ENCODE results near the gene CXorf65. TPM values are rescaled to one million over a fixed set of nuclear protein-coding genes. Genes with fewer than 3 reads are reported as not detected.

Gene CXorf65
- total and polyA plus RNA-seq, 3 experiments from 2014 or later = 4.9 to 11.0 (median 9.5) TPM

DNA sequence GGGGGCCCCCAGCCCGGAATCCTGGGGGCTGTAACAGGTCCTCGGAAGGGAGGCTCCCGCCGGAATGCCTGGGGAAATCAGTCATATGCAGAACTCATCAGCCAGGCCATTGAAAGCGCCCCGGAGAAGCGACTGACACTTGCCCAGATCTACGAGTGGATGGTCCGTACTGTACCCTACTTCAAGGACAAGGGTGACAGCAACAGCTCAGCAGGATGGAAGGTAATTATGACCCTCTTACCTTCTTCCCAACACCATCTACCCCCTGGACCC is 9.8 kb downstream of the CXorf65 start:
- H3K9me3 ChIP-seq (ENCODE audit: low read length) = no peaks in the 10 kb centered on the region
- no peak for DNase-seq
- peak overlapping the region; percentile 90 for H3K4me3 ChIP-seq (ENCODE audit: low read length)
- peaks cover 53 to 61% (median 54%) of the 10 kb centered on the region in 3 donors for H3K4me1 Mint-ChIP-seq
- peak overlapping the region; percentile 21 to 99 (median 71) for H3K27ac Mint-ChIP-seq
- H3K4me1 ChIP-seq (ENCODE audit: insufficient read depth, low read length) = peaks cover 27% of the 10 kb centered on the region
- POLR2A ChIA-PET = interaction anchor here (0.5 to 2.6 kb wide), 4 partner anchors 9 to 277 kb away, joined by 3 to 13 read pairs (median 8); partner anchors contain the start of genes IL2RG and MED12
- peak overlapping the region; percentile 57 for H3K27ac ChIP-seq (ENCODE audit: low read depth, low read length)
- H3K4me3 Mint-ChIP-seq = peak overlapping the region; percentile 86 to 100 (median 96)
- no peaks in the 10 kb centered on the region for H3K9me3 Mint-ChIP-seq
- peaks cover 0 to 9% of the 10 kb centered on the region in 2 donors for H3K27me3 Mint-ChIP-seq
- CTCF ChIA-PET = interaction anchor here (1.0 to 1.4 kb wide), 2 partner anchors 33 to 41 kb away, joined by 3 to 6 read pairs; no protein-coding TSS in a partner anchor
- H3K36me3 ChIP-seq (ENCODE audit: insufficient read depth, low read length) = no peaks in the 10 kb centered on the region
- peaks cover 0 to 4% (median 0%) of the 10 kb centered on the region in 3 donors for H3K36me3 Mint-ChIP-seq
- H3K27me3 ChIP-seq (ENCODE audit: insufficient read depth, low read length, poor library complexity, severe bottlenecking) = no peaks in the 10 kb centered on the region

DNA sequence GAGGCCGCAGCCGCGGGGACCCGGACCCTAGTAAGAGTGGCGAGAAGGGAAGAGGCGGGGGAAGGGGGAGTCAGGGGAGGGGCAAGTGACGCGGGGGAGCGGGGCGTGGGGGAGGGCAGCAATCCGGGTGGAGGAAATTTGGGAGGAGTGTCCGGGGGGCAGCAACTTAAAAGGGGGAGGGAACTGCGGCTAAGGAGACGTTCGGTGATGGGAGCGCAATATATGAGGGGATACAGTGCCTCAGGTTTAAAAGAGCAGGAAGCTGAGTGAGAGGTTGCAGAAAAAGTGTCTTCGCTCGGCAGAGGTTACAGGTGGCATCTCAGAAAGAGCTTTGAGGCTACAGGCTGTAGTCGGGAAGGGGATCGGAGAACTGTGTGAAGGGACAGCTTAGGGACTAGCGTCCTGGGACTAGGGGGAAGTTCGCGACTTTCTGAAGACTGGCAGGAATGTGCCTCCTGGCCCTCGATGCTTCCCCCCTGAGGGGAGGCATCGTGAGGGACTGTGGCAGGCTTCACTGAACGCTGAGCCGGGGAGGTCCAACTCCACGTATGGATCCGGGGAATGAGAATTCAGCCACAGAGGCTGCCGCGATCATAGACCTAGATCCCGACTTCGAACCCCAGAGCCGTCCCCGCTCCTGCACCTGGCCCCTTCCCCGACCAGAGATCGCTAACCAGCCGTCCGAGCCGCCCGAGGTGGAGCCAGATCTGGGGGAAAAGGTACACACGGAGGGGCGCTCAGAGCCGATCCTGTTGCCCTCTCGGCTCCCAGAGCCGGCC is 10.4 kb downstream of the CXorf65 start:
- ChIA-PET CTCF (interaction anchor here (0.6 to 1.4 kb wide), 3 partner anchors 33 to 41 kb away, joined by 3 to 6 read pairs (median 3); no protein-coding TSS in a partner anchor), POLR2A (interaction anchor here (0.6 to 2.6 kb wide), 5 partner anchors 10 to 158 kb away, joined by 3 to 13 read pairs (median 6); partner anchors contain the start of genes IL2RG and MED12)
- Mint-ChIP-seq H3K27ac (peak overlapping the region; percentile 57 to 99 (median 96)), H3K4me1 (peaks cover 48 to 56% (median 49%) of the 10 kb centered on the region in 3 donors), H3K4me3 (peak overlapping the region; percentile 86 to 100 (median 96)), H3K36me3 (peaks cover 0 to 4% (median 0%) of the 10 kb centered on the region in 3 donors), H3K27me3 (peaks cover 0 to 9% of the 10 kb centered on the region in 2 donors), H3K9me3 (no peaks in the 10 kb centered on the region)
- H3K4me3 ChIP-seq (ENCODE audit: low read length) = peak overlapping the region; percentile 90
- no peaks in the 10 kb centered on the region for H3K9me3 ChIP-seq (ENCODE audit: low read length)
- no peaks in the 10 kb centered on the region for H3K27me3 ChIP-seq (ENCODE audit: insufficient read depth, low read length, poor library complexity, severe bottlenecking)
- H3K4me1 ChIP-seq (ENCODE audit: insufficient read depth, low read length) = peaks cover 22% of the 10 kb centered on the region
- peak overlapping the region; percentile 57 for H3K27ac ChIP-seq (ENCODE audit: low read depth, low read length)
- no peaks in the 10 kb centered on the region for H3K36me3 ChIP-seq (ENCODE audit: insufficient read depth, low read length)
- peak in 4 of 5 donors; percentile 43 to 72 (median 66) for DNase-seq

DNA sequence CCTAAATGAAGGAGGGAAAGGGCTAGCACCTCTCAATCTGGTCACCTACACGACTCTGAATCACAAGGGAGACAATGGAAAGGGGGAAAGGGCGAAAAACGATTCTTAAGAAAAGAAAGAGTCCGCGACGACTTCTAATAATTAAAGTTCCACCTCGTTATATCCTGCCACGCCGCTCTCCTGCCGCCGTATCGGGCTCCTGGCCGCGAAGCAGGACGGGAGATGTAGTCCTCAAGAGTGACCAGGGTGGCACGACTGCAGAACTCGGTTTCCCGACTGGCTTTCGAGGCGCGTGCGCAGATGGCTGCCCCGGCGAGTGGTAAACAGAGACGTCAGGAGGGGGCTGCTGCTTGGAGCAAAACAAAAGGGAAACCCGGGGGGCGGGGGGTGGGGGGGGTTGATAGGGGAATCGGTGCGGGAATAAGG is 11.0 kb downstream of the CXorf65 start, which contains the start of gene FOXO4:
TSS of gene FOXO4 (plus strand) at position 297 of the 426 bp plus-strand sequence. CDS start 678 bp downstream, outside the sequence.
- Mint-ChIP-seq H3K36me3 (peaks cover 0 to 4% (median 0%) of the 10 kb centered on the region in 3 donors), H3K4me1 (peaks cover 42 to 50% (median 43%) of the 10 kb centered on the region in 3 donors), H3K9me3 (no peaks in the 10 kb centered on the region), H3K4me3 (peak within 1 kb of the TSS; percentile 86 to 100 (median 96)), H3K27ac (peak within 1 kb of the TSS; percentile 57 to 99 (median 96)), H3K27me3 (peaks cover 0 to 8% of the 10 kb centered on the region in 2 donors)
- Histone ChIP-seq H3K4me3 (ENCODE audit: low read length) (peak within 1 kb of the TSS; percentile 90), H3K4me1 (ENCODE audit: insufficient read depth, low read length) (peaks cover 20% of the 10 kb centered on the region), H3K27me3 (ENCODE audit: insufficient read depth, low read length, poor library complexity, severe bottlenecking) (no peaks in the 10 kb centered on the region), H3K9me3 (ENCODE audit: low read length) (no peaks in the 10 kb centered on the region), H3K27ac (ENCODE audit: low read depth, low read length) (peak within 1 kb of the TSS; percentile 57), H3K36me3 (ENCODE audit: insufficient read depth, low read length) (no peaks in the 10 kb centered on the region)
- DNase-seq = peak; percentile 81 to 94 (median 86)
- CTCF ChIA-PET = interaction anchor here (1.0 to 1.4 kb wide), 2 partner anchors 34 to 42 kb away, joined by 3 to 6 read pairs; no protein-coding TSS in a partner anchor
- POLR2A ChIA-PET = interaction anchor here (0.7 to 2.6 kb wide), 3 partner anchors 16 to 28 kb away, joined by 3 to 13 read pairs (median 11); partner anchors contain the start of genes IL2RG and MED12

DNA sequence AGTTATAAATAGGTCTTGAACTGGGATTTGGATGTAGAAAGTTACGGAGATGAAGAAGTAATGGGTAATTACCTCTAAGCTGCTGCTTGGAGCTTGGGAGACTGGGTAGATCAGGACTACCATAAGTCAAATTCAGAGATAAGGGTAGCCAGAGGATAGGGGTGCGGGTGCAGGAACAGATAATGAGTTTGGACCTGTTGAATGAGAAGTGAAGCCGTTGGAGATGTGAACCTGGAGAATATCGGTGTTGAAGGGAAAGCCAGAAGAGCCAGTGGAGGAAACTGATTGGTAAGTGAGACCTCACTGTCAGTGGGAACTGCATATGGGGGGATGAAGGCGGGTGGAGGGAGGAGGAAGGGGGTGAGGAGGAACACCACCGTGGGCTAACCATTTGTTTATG is 11.5 kb downstream of the CXorf65 start:
- peak overlapping the region; percentile 57 for H3K27ac ChIP-seq (ENCODE audit: low read depth, low read length)
- peaks cover 0 to 4% (median 0%) of the 10 kb centered on the region in 3 donors for H3K36me3 Mint-ChIP-seq
- peak overlapping the region; percentile 86 to 100 (median 96) for H3K4me3 Mint-ChIP-seq
- no peaks in the 10 kb centered on the region for H3K27me3 ChIP-seq (ENCODE audit: insufficient read depth, low read length, poor library complexity, severe bottlenecking)
- peak overlapping the region; percentile 62 for H3K4me3 ChIP-seq (ENCODE audit: low read length)
- peak overlapping the region in 4 of 8 donors; percentile 57 to 94 (median 65) for H3K27ac Mint-ChIP-seq
- H3K4me1 ChIP-seq (ENCODE audit: insufficient read depth, low read length) = peaks cover 20% of the 10 kb centered on the region
- no peaks in the 10 kb centered on the region for H3K9me3 Mint-ChIP-seq
- H3K4me1 Mint-ChIP-seq = peaks cover 39 to 47% (median 40%) of the 10 kb centered on the region in 3 donors
- ChIA-PET CTCF (interaction anchor here (0.8 kb wide), 1 partner anchor 32 kb away, joined by 3 read pairs; no protein-coding TSS in a partner anchor), POLR2A (interaction anchor here (2.4 kb wide), 1 partner anchor 23 kb away, joined by 13 read pairs; the partner anchor contains the start of gene MED12)
- H3K36me3 ChIP-seq (ENCODE audit: insufficient read depth, low read length) = no peaks in the 10 kb centered on the region
- H3K9me3 ChIP-seq (ENCODE audit: low read length) = no peaks in the 10 kb centered on the region
- DNase-seq = no peak
- H3K27me3 Mint-ChIP-seq = peaks cover 0 to 8% of the 10 kb centered on the region in 2 donors

DNA sequence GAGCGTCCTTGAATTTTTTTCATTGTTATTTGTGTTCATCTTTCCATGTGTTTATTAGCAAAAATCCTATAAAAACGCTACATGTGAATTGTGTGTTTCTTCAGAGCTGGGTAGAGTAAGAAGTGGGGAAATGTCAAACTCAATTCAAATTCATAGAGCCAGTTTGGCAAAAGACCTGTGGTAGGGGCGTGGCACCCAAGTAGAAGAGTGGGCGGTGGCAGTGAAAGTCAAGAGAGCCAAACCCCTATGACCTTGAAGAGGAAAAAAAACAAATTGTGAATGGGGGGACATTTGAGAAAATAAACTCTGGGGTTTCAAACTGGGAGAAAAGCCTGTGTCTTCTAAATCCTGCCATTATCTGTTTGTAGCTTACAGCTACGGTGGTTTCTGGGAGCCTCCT is 15.3 kb downstream of the CXorf65 start:
- ChIA-PET CTCF (no interaction called here), POLR2A (no interaction called here)
- Mint-ChIP-seq H3K9me3 (no peaks in the 10 kb centered on the region), H3K27ac (peak overlapping the region in 1 of 8 donors; percentile 80), H3K36me3 (peaks cover 0 to 3% (median 0%) of the 10 kb centered on the region in 3 donors), H3K27me3 (peaks cover 0 to 8% of the 10 kb centered on the region in 2 donors), H3K4me1 (peaks cover 10 to 14% (median 10%) of the 10 kb centered on the region in 3 donors), H3K4me3 (no peak overlapping the region)
- DNase-seq = no peak
- Histone ChIP-seq H3K4me1 (ENCODE audit: insufficient read depth, low read length) (no peaks in the 10 kb centered on the region), H3K27me3 (ENCODE audit: insufficient read depth, low read length, poor library complexity, severe bottlenecking) (no peaks in the 10 kb centered on the region), H3K36me3 (ENCODE audit: insufficient read depth, low read length) (no peaks in the 10 kb centered on the region), H3K9me3 (ENCODE audit: low read length) (no peaks in the 10 kb centered on the region), H3K27ac (ENCODE audit: low read depth, low read length) (no peak overlapping the region), H3K4me3 (ENCODE audit: low read length) (no peak overlapping the region)

DNA sequence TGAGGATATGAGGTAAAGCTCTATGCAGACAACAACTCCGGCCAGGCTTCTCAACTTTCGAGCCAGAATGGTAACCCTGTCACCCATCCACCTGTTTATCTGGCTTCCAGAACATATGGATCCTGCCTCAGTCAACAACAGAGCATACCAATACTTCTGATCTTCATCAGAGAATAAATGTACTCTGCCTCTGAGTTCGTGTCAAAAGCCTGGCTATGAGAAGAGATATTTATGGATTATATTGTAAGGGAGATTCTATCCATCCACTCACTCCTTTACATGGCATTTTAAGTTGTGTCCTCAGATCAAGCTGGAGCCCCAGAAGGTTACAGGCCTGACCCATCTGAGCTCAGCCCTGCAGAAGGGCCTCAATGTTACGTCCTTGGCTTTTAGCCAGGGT is 20.6 kb downstream of the CXorf65 start:
- no peak for DNase-seq
- H3K4me1 Mint-ChIP-seq = no peaks in the 10 kb centered on the region
- CTCF ChIA-PET = no interaction called here
- POLR2A ChIA-PET = no interaction called here
- H3K36me3 Mint-ChIP-seq = no peaks in the 10 kb centered on the region
- H3K27me3 Mint-ChIP-seq = peaks cover 0 to 3% of the 10 kb centered on the region in 2 donors
- no peaks in the 10 kb centered on the region for H3K27me3 ChIP-seq (ENCODE audit: insufficient read depth, low read length, poor library complexity, severe bottlenecking)
- H3K9me3 Mint-ChIP-seq = no peaks in the 10 kb centered on the region
- no peak overlapping the region for H3K27ac Mint-ChIP-seq
- H3K9me3 ChIP-seq (ENCODE audit: low read length) = no peaks in the 10 kb centered on the region
- no peak overlapping the region for H3K4me3 ChIP-seq (ENCODE audit: low read length)
- H3K27ac ChIP-seq (ENCODE audit: low read depth, low read length) = no peak overlapping the region
- H3K36me3 ChIP-seq (ENCODE audit: insufficient read depth, low read length) = no peaks in the 10 kb centered on the region
- H3K4me1 ChIP-seq (ENCODE audit: insufficient read depth, low read length) = no peaks in the 10 kb centered on the region
- no peak overlapping the region for H3K4me3 Mint-ChIP-seq

DNA sequence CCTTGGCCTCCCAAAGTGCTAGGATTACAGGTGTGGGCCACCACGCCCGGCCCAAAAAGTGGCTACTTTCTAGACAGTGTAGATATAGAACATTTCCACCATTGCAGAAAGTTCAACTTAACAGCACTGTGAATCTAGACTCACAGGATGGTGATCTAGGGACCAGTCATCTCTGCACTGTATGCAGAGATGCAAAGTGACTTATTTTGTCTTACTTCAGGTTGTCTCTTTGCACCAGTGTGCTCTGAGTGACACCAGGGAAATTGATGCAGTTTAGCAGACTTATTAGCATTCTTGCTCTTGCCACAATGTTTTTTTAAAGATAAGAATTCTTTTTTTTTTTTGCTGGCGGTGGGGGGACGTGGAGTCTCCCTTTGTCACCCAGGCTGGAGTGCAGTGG is 23.7 kb downstream of the CXorf65 start:
- Mint-ChIP-seq H3K27me3 (peaks cover 0 to 5% of the 10 kb centered on the region in 2 donors), H3K27ac (no peak overlapping the region), H3K4me1 (no peaks in the 10 kb centered on the region), H3K36me3 (no peaks in the 10 kb centered on the region), H3K4me3 (no peak overlapping the region), H3K9me3 (no peaks in the 10 kb centered on the region)
- ChIA-PET POLR2A (no interaction called here), CTCF (no interaction called here)
- Histone ChIP-seq H3K27ac (ENCODE audit: low read depth, low read length) (no peak overlapping the region), H3K36me3 (ENCODE audit: insufficient read depth, low read length) (no peaks in the 10 kb centered on the region), H3K27me3 (ENCODE audit: insufficient read depth, low read length, poor library complexity, severe bottlenecking) (no peaks in the 10 kb centered on the region), H3K4me3 (ENCODE audit: low read length) (no peak overlapping the region), H3K4me1 (ENCODE audit: insufficient read depth, low read length) (no peaks in the 10 kb centered on the region), H3K9me3 (ENCODE audit: low read length) (no peaks in the 10 kb centered on the region)
- no peak for DNase-seq

Measured in CD8-positive, alpha-beta memory T cell (primary cell).